GM12892 (cell line): ENCODE measurements around the gene LACTB.

Experiments
- POLR2A ChIP-seq: IDR thresholded peaks from 2 replicates; pipeline ENCODE4 v1.6.1; 2011; ENCODE audit warnings: low read depth, low read length, control low read depth
- POLR2AphosphoS5 ChIP-seq: IDR thresholded peaks from 2 replicates; pipeline ENCODE4 v1.6.1; 2011; ENCODE audit warnings: low read depth, low read length, control low read depth
- TAF1 ChIP-seq: IDR thresholded peaks from 2 replicates; pipeline ENCODE4 v1.6.1; 2011; ENCODE audit warnings: low read depth, mild to moderate bottlenecking, control low read depth, low read length, borderline replicate concordance

DNA sequence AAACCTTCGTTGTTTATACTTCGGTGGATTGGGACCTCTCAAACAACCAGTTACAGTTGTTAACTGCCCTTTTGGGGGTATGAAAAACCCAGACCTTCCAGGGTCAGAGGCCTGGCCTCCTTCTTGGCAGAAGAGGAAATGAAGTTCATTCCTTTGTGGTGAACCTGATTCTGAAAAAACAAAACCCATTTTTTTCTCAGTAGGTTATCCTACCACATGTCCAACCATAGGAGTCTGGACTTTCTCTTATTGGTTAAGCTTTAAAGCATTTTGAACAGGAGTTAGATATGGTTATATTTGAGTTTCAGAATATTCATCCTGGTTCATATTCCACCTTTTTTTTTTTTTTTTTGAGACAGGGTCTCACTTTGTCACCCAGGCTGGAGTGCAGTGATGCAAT lies 7.2 kb upstream of the LACTB start:
- TF ChIP-seq POLR2A, result no peak
- no peak for TF ChIP-seq POLR2AphosphoS5
- no peak for TF ChIP-seq TAF1
